CD14-positive monocyte (primary cell): ENCODE measurements around the gene CENPB. TPM values are rescaled to one million over a fixed set of nuclear protein-coding genes. Genes with fewer than 3 reads are reported as not detected.

Source experiments
- DNase-seq, 3 donors: peaks; one replicate each; pipeline ENCODE4 v3.0.0-alpha.2; 2011 to 2022
- H2AFZ ChIP-seq: 2 replicates; pipeline ENCODE4 v1.6.0; 2012; ENCODE audit warnings: mild to moderate bottlenecking, low read depth, low read length, inconsistent platforms; ENCODE audit not compliant: insufficient read depth, poor library complexity, severe bottlenecking
- H3K27ac ChIP-seq, 2 donors: 1 replicate in 1 of 2; 2 replicates in 1 of 2; pipeline ENCODE4 v1.5.1; 2012 to 2013; ENCODE audit warnings: low read length in 2 of 2, control low read depth in 1 of 2, inconsistent platforms in 1 of 2, low read depth in 1 of 2, mild to moderate bottlenecking in 1 of 2
- H3K27me3 ChIP-seq, 2 donors: one replicate each; pipeline versions ENCODE4 v1.6.0 to v1.6.1; 2011 to 2013; ENCODE audit warnings: low read length in 2 of 2; ENCODE audit not compliant: control insufficient read depth in 2 of 2, insufficient read depth in 2 of 2
- H3K36me3 ChIP-seq, 2 donors: replicated peaks in 1 of 2; 1 replicate in 1 of 2; 2 replicates in 1 of 2; pipeline versions ENCODE4 v1.5.1 to v1.6.1; 2012 to 2013; ENCODE audit warnings: low read length in 2 of 2, control low read depth in 1 of 2, inconsistent platforms in 1 of 2, mild to moderate bottlenecking in 1 of 2; ENCODE audit not compliant: insufficient read depth in 2 of 2, control insufficient read depth in 1 of 2
- H3K4me1 ChIP-seq, 2 donors: 1 replicate in 1 of 2; 2 replicates in 1 of 2; pipeline versions ENCODE4 v1.5.1 to v1.6.1; 2012 to 2013; ENCODE audit warnings: low read length in 2 of 2, control low read depth in 1 of 2, inconsistent platforms in 1 of 2, mild to moderate bottlenecking in 1 of 2, moderate library complexity in 1 of 2; ENCODE audit not compliant: insufficient read depth in 2 of 2, control insufficient read depth in 1 of 2
- H3K4me2 ChIP-seq: replicated peaks from 2 replicates; pipeline ENCODE3; 2012; ENCODE audit warnings: low read length, moderate library complexity, mild to moderate bottlenecking; ENCODE audit not compliant: poor library complexity, severe bottlenecking; ENCODE audit errors: extremely low read depth
- H3K4me3 ChIP-seq, 3 experiments: fragments of 200-600 bp in 1 of 3; sonication (generic) in 1 of 3; replicated peaks in 1 of 3; 1 replicate in 2 of 3; 2 replicates in 1 of 3; pipeline ENCODE4 v1.5.1; 2011 to 2013; ENCODE audit warnings: low read length in 3 of 3, mild to moderate bottlenecking in 3 of 3, control low read depth in 2 of 3, low read depth in 2 of 3, inconsistent platforms in 1 of 3, moderate library complexity in 1 of 3
- H3K79me2 ChIP-seq: 2 replicates; pipeline ENCODE4 v1.6.0; 2012; ENCODE audit warnings: mild to moderate bottlenecking, control low read depth, inconsistent platforms, low read length, moderate library complexity; ENCODE audit not compliant: insufficient read depth
- H3K9ac ChIP-seq: 2 replicates; pipeline ENCODE4 v1.6.0; 2017; ENCODE audit warnings: low read length, mild to moderate bottlenecking; ENCODE audit not compliant: insufficient read depth, poor library complexity, severe bottlenecking
- H3K9me3 ChIP-seq, 2 donors: replicated peaks in 1 of 2; 1 replicate in 1 of 2; 2 replicates in 1 of 2; pipeline versions ENCODE4 v1.5.1 to v1.6.1; 2012 to 2013; ENCODE audit warnings: low read length in 2 of 2, control low read depth in 1 of 2; ENCODE audit not compliant: control insufficient read depth in 1 of 2, insufficient read depth in 1 of 2
- H4K20me1 ChIP-seq: 2 replicates; pipeline ENCODE4 v1.6.0; 2012; ENCODE audit warnings: mild to moderate bottlenecking, low read length, control low read depth, moderate library complexity; ENCODE audit not compliant: insufficient read depth
- H3K27ac Mint-ChIP-seq, 7 donors: one replicate each; pipeline ENCODE4 v1.8.0; 2020; ENCODE audit warnings: mild to moderate bottlenecking in 7 of 7, mixed read lengths in 7 of 7, moderate library complexity in 6 of 7, inconsistent platforms in 2 of 7
- H3K27me3 Mint-ChIP-seq, 3 donors: one replicate each; pipeline ENCODE4 v1.8.0; 2021 to 2022; ENCODE audit warnings: low read depth in 3 of 3, mild to moderate bottlenecking in 3 of 3, mixed read lengths in 3 of 3, moderate library complexity in 3 of 3, inconsistent platforms in 1 of 3
- H3K36me3 Mint-ChIP-seq, 2 donors: one replicate each; pipeline ENCODE4 v1.8.0; 2020; ENCODE audit warnings: mixed read lengths in 2 of 2, inconsistent platforms in 1 of 2, mild to moderate bottlenecking in 1 of 2
- H3K4me1 Mint-ChIP-seq: one replicate; pipeline ENCODE4 v1.8.0; 2020; ENCODE audit warnings: mild to moderate bottlenecking, mixed read lengths
- H3K4me3 Mint-ChIP-seq, 2 donors: one replicate each; pipeline ENCODE4 v1.8.0; 2020; ENCODE audit warnings: mild to moderate bottlenecking in 2 of 2, mixed read lengths in 2 of 2, moderate library complexity in 1 of 2
- H3K9me3 Mint-ChIP-seq, 7 donors: one replicate each; pipeline ENCODE4 v1.8.0; 2020 to 2022; ENCODE audit warnings: mixed read lengths in 7 of 7, mild to moderate bottlenecking in 6 of 7, moderate library complexity in 6 of 7, inconsistent platforms in 2 of 7
- CTCF ChIP-seq: fragments of 200-600 bp; IDR thresholded peaks from one replicate; pipeline ENCODE4 v1.8.0; 2022; ENCODE audit warnings: antibody characterized with exemption, mild to moderate bottlenecking
- WGBS: methylation state at CpG from one replicate; pipeline ENCODE4 v1.1.5; 2013; ENCODE audit warnings: missing lambda C conversion rate; ENCODE audit not compliant: insufficient coverage; 5-methylcytosine and 5-hydroxymethylcytosine counted together
- intact Hi-C, 2 donors: fragments of 100-400 bp; cut with micrococcal nuclease; formaldehyde crosslinking; loops; one replicate each; pipeline versions ENCODE4 v1.15.0 to v1.15.1; 2023
- polyA plus RNA-seq, 3 donors: library from polyadenylated mRNA; depleted of rRNA in 1 of 3; unstranded in 2 of 3; stranded (reverse) in 1 of 3; fragments of 300-500 nt in 2 of 3; fragments of >200 nt in 1 of 3; fragmentation: Illumina TruSeq in 2 of 3; gene quantifications; 1 replicate in 2 of 3; 2 replicates in 1 of 3; pipeline ENCODE4 v1.2.3, GENCODE V29; 2012 to 2021

Gene CENPB
- polyA plus RNA-seq, 3 donors: 1.1 to 18.9 (median 1.4) TPM

GRCh38 chr20:3745686-3746173 is 40.8 kb downstream of the CENPB start:
- WGBS: 98% methylated on average over 7 of the region's 11 CpGs
- Histone ChIP-seq H3K9me3 (no peaks in the 10 kb centered on the region), H3K4me1 (peaks cover 6 to 17% of the 10 kb centered on the region in 2 donors), H3K9ac (no peak overlapping the region), H3K4me2 (no peak overlapping the region), H3K79me2 (no peaks in the 10 kb centered on the region), H2AFZ (no peak overlapping the region), H3K27me3 (no peaks in the 10 kb centered on the region), H4K20me1 (peaks cover 3% of the 10 kb centered on the region), H3K4me3 (no peak overlapping the region), H3K27ac (no peak overlapping the region), H3K36me3 (peaks cover 1 to 2% of the 10 kb centered on the region in 2 donors)
- H3K9me3 Mint-ChIP-seq: peaks cover 0 to 3% (median 0%) of the 10 kb centered on the region in 7 donors
- peaks cover 3 to 4% of the 10 kb centered on the region in 2 donors for H3K36me3 Mint-ChIP-seq
- peak overlapping the region in 1 of 2 donors; percentile 7 for H3K4me3 Mint-ChIP-seq
- intact Hi-C loops: loop anchor here in 1 of 2 donors (5.0 kb wide), 1 partner anchor 68 kb away; no protein-coding TSS in a partner anchor
- TF ChIP-seq CTCF: no peak
- peaks cover 8 to 29% (median 22%) of the 10 kb centered on the region in 3 donors for H3K27me3 Mint-ChIP-seq
- no peak for DNase-seq
- peaks cover 9% of the 10 kb centered on the region for H3K4me1 Mint-ChIP-seq
- no peak overlapping the region for H3K27ac Mint-ChIP-seq

- intact Hi-C loops: loop anchor here in 1 of 2 donors (5.0 kb wide), 1 partner anchor 68 kb away; no protein-coding TSS in a partner anchor
- peaks cover 8 to 29% (median 22%) of the 10 kb centered on the region in 3 donors for H3K27me3 Mint-ChIP-seq
- Histone ChIP-seq H2AFZ (peak overlapping the region; percentile 41), H3K27me3 (no peaks in the 10 kb centered on the region), H3K27ac (no peak overlapping the region), H3K9ac (no peak overlapping the region), H3K4me2 (peak overlapping the region; percentile 53), H3K4me1 (peaks cover 6 to 17% of the 10 kb centered on the region in 2 donors), H4K20me1 (no peaks in the 10 kb centered on the region), H3K36me3 (no peaks in the 10 kb centered on the region), H3K4me3 (peak overlapping the region in 1 of 3 experiments; percentile 55), H3K9me3 (no peaks in the 10 kb centered on the region), H3K79me2 (no peaks in the 10 kb centered on the region)
- 48% methylated on average over 41 of the region's 45 CpGs for WGBS
- peaks cover 0 to 3% (median 0%) of the 10 kb centered on the region in 7 donors for H3K9me3 Mint-ChIP-seq
- H3K4me1 Mint-ChIP-seq: peaks cover 9% of the 10 kb centered on the region
- peak; percentile 77 to 86 (median 83) for DNase-seq
- peak overlapping the region; percentile 65 to 82 for H3K4me3 Mint-ChIP-seq
- H3K27ac Mint-ChIP-seq: peak overlapping the region in 5 of 7 donors; percentile 14 to 73 (median 44)
- TF ChIP-seq CTCF: no peak
- H3K36me3 Mint-ChIP-seq: no peaks in the 10 kb centered on the region
These were observed 41.5 kb downstream of the CENPB start for GRCh38 chr20:3744806-3745685.
